ENCODE data around the gene ARHGAP24. TPM values are rescaled to one million over a fixed set of nuclear protein-coding genes. Genes with fewer than 3 reads are reported as not detected.
A peak's percentile ranks its signal among the peaks of the same experiment; 100 is the strongest.

The ARHGAP24 gene
- total and polyA plus RNA-seq, 10 of the 15 experiments (the other 5 are each of a cell fraction or from before 2014, with no cell fraction given) = 0.10 to 4.2 (median 0.52) TPM

- TF ChIP-seq CTCF (IDR thresholded peaks at IDR 0.05 in 2 of 3, conservative IDR thresholded peaks at IDR 0.05 in 1 of 3; ENCODE audit: control insufficient read depth in 2 of 3, extremely low read depth in 1 of 3, insufficient read depth in 1 of 3, low read depth in 3 of 3, low read length in 3 of 3) (no peak), LARP7 (IDR thresholded peaks at IDR 0.05) (no peak), CEBPB (IDR thresholded peaks at IDR 0.05; ENCODE audit: borderline replicate concordance in 1 of 2, low read depth in 2 of 2, low read length in 2 of 2) (no peak), CBFB (IDR thresholded peaks at IDR 0.05; ENCODE audit: low read depth) (no peak), RUNX3 (IDR thresholded peaks at IDR 0.05; ENCODE audit: low read length) (peak; percentile 15; the same call in 1 of the 2 replicates), ZZZ3 (IDR thresholded peaks at IDR 0.05; ENCODE audit: control insufficient read depth, insufficient read length, low read depth) (no peak), SREBF1 (IDR thresholded peaks at IDR 0.05; ENCODE audit: low read length) (no peak), TCF3 (IDR thresholded peaks at IDR 0.05; ENCODE audit: borderline replicate concordance, insufficient read depth, low read depth, low read length) (peak; percentile 49; the same call in 1 of the 2 replicates), ETV6 (conservative IDR thresholded peaks at IDR 0.05 in 1 of 2, IDR thresholded peaks at IDR 0.05 in 1 of 2; ENCODE audit: borderline replicate concordance in 1 of 2, low read depth in 1 of 2) (no peak), BCL11A (IDR thresholded peaks at IDR 0.05; ENCODE audit: low read depth, low read length) (no peak)
- TF ChIP-seq, protein P1, sequence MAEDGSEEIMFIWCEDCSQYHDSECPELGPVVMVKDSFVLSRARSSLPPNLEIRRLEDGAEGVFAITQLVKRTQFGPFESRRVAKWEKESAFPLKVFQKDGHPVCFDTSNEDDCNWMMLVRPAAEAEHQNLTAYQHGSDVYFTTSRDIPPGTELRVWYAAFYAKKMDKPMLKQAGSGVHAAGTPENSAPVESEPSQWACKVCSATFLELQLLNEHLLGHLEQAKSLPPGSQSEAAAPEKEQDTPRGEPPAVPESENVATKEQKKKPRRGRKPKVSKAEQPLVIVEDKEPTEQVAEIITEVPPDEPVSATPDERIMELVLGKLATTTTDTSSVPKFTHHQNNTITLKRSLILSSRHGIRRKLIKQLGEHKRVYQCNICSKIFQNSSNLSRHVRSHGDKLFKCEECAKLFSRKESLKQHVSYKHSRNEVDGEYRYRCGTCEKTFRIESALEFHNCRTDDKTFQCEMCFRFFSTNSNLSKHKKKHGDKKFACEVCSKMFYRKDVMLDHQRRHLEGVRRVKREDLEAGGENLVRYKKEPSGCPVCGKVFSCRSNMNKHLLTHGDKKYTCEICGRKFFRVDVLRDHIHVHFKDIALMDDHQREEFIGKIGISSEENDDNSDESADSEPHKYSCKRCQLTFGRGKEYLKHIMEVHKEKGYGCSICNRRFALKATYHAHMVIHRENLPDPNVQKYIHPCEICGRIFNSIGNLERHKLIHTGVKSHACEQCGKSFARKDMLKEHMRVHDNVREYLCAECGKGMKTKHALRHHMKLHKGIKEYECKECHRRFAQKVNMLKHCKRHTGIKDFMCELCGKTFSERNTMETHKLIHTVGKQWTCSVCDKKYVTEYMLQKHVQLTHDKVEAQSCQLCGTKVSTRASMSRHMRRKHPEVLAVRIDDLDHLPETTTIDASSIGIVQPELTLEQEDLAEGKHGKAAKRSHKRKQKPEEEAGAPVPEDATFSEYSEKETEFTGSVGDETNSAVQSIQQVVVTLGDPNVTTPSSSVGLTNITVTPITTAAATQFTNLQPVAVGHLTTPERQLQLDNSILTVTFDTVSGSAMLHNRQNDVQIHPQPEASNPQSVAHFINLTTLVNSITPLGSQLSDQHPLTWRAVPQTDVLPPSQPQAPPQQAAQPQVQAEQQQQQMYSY (CRISPR knock-in tag; IDR thresholded peaks at IDR 0.05) = no peak
- TF ChIP-seq, protein P2, sequence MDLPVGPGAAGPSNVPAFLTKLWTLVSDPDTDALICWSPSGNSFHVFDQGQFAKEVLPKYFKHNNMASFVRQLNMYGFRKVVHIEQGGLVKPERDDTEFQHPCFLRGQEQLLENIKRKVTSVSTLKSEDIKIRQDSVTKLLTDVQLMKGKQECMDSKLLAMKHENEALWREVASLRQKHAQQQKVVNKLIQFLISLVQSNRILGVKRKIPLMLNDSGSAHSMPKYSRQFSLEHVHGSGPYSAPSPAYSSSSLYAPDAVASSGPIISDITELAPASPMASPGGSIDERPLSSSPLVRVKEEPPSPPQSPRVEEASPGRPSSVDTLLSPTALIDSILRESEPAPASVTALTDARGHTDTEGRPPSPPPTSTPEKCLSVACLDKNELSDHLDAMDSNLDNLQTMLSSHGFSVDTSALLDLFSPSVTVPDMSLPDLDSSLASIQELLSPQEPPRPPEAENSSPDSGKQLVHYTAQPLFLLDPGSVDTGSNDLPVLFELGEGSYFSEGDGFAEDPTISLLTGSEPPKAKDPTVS (IDR thresholded peaks at IDR 0.05; ENCODE audit: low read depth, low read length) = no peak
Observed at GRCh38 chr4:85607624-85608023, 132.7 kb downstream of the ARHGAP24 start (continued).
